Parathyroid adenoma (tissue), 2 donors: ENCODE data around the gene KBTBD4.

Source experiments
- H2AFZ ChIP-seq: fragments of 300-600 bp; sonication (generic); one replicate; pipeline ENCODE4 v1.7.0; 2017; ENCODE audit warnings: antibody characterized with exemption, mild to moderate bottlenecking
- H3K27ac ChIP-seq: fragments of 300-600 bp; sonication (generic); one replicate; pipeline ENCODE4 v1.7.0; 2017
- H3K27me3 ChIP-seq: fragments of 300-600 bp; sonication (generic); one replicate; pipeline ENCODE4 v1.7.0; 2017; ENCODE audit warnings: low read length; ENCODE audit not compliant: control insufficient read depth, insufficient read depth
- H3K36me3 ChIP-seq: fragments of 300-600 bp; sonication (generic); one replicate; pipeline ENCODE4 v1.7.0; 2017; ENCODE audit warnings: low read length; ENCODE audit not compliant: control insufficient read depth, insufficient read depth
- H3K4me1 ChIP-seq: fragments of 300-600 bp; sonication (generic); one replicate; pipeline ENCODE4 v1.7.0; 2017; ENCODE audit warnings: control low read depth
- H3K4me2 ChIP-seq: fragments of 300-600 bp; sonication (generic); one replicate; pipeline ENCODE4 v1.7.0; 2017; ENCODE audit warnings: low read length
- H3K4me3 ChIP-seq: fragments of 300-600 bp; sonication (generic); one replicate; pipeline ENCODE4 v1.7.0; 2017; ENCODE audit warnings: low read depth, low read length
- H3K79me2 ChIP-seq: fragments of 300-600 bp; sonication (generic); one replicate; pipeline ENCODE4 v1.7.0; 2017; ENCODE audit warnings: control low read depth
- H3K9ac ChIP-seq: fragments of 300-600 bp; sonication (generic); one replicate; pipeline ENCODE4 v1.7.0; 2017; ENCODE audit warnings: mild to moderate bottlenecking
- H3K9me3 ChIP-seq: fragments of 300-600 bp; sonication (generic); one replicate; pipeline ENCODE4 v1.7.0; 2017; ENCODE audit warnings: low read length; ENCODE audit not compliant: control insufficient read depth
- TF ChIP-seq, protein P1 (sequence below): fragments of 300-600 bp; sonication (generic); IDR thresholded peaks from one replicate; pipeline ENCODE4 v1.7.0; 2017; ENCODE audit warnings: antibody characterized with exemption, mild to moderate bottlenecking
- donor health status: primary hyperparathyroidism.

The KBTBD4 gene

DNA sequence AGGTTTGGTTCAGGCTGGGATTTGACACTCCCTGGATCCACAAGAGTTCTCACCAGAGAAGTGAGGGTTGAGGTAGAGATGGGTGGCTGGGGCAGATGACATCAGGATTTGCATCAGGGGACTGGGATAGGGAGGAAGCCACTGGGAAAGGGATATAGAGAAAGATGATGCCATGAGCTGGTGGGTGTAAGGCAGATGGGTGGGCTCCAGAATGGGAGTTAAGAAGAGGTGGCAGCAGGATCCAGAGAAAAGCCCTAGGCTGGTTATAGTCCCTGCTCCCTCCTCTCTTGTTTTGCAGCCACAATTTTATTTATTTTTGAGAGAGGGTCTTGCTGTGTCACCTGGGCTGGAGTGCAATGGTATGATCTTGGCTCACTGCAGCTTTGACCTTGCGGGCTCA, 17.2 kb upstream of the KBTBD4 start:
- Histone ChIP-seq H3K4me1 (peaks cover 14% of the 10 kb centered on the region), H3K36me3 (no peaks in the 10 kb centered on the region), H3K9ac (no peak overlapping the region), H3K79me2 (no peaks in the 10 kb centered on the region), H3K27ac (no peak overlapping the region), H2AFZ (no peak overlapping the region), H3K9me3 (no peaks in the 10 kb centered on the region), H3K27me3 (no peaks in the 10 kb centered on the region), H3K4me3 (no peak overlapping the region), H3K4me2 (no peak overlapping the region)
- TF ChIP-seq, protein P1, sequence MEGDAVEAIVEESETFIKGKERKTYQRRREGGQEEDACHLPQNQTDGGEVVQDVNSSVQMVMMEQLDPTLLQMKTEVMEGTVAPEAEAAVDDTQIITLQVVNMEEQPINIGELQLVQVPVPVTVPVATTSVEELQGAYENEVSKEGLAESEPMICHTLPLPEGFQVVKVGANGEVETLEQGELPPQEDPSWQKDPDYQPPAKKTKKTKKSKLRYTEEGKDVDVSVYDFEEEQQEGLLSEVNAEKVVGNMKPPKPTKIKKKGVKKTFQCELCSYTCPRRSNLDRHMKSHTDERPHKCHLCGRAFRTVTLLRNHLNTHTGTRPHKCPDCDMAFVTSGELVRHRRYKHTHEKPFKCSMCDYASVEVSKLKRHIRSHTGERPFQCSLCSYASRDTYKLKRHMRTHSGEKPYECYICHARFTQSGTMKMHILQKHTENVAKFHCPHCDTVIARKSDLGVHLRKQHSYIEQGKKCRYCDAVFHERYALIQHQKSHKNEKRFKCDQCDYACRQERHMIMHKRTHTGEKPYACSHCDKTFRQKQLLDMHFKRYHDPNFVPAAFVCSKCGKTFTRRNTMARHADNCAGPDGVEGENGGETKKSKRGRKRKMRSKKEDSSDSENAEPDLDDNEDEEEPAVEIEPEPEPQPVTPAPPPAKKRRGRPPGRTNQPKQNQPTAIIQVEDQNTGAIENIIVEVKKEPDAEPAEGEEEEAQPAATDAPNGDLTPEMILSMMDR, result no peak

DNA sequence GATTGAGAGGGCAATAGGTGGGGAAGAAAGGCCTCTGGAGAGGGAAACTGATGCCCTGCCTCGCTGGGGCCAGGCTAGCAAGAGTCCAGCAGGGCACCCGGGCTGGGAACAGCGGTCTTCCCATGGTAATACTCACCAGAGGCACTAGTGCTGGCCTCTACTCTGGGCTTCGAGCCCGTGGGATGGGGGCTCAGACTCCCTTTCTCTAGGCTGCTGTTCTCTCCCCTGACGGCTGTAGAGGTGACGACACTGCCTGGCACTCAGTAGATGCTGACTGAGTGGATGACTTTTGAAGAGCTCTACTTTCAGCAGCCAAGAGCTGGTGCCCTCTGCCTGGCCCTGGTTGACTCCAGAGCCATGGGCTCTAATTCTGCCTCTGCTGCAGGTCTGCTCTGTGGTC, 16.3 kb upstream of the KBTBD4 start:
- Histone ChIP-seq H3K4me3 (no peak overlapping the region), H3K4me1 (peaks cover 11% of the 10 kb centered on the region), H3K36me3 (no peaks in the 10 kb centered on the region), H3K4me2 (no peak overlapping the region), H3K9me3 (no peaks in the 10 kb centered on the region), H3K9ac (no peak overlapping the region), H3K79me2 (no peaks in the 10 kb centered on the region), H3K27ac (peak overlapping the region; percentile 47), H2AFZ (no peak overlapping the region), H3K27me3 (no peaks in the 10 kb centered on the region)
- TF ChIP-seq, protein P1, result no peak

DNA sequence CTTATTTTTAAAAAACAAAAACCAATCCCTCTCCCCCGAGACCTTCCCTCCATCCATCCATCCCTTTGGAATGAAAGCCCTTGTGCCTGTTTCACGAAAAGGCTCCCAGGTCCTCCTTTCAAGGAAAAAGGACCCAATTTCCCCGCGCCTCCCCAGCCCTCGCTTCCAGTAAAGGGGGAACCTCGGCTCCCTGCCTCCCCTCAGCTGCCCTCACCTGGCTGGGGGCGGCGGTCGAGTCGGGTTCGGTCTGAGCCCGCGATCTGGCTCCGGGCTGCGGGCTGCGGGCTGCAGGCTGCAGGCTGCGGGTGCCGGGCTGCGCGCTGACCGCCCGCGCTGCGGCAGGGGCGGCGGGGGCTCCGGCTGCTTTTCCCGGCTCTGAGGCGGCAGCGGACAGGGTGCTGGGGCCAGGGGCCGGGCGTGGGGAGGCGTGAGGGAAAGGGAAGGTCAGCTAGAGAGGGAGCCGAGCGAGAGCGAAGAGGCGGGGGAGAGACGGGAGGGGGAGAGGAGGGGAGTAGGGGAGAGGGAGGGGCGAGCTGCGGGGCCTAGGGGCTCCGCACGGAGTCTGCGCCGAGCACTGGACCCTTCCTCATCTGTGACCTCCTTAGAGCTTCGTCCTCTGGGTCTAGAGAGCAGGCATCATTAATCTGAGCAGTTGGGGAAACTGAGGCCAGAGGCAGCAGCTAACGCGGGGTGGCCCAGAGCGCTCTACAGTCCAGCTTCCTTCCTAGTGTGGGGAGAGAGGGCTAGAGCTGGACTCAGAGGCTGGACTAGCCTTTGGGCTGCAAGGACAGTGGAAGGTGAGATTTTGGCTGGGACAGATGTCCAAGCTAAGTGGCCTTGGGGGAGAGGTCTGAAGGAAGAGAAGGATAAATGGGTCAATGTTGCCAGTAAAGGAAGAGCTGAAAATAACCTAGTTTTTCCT, 15.4 kb upstream of the KBTBD4 start, which contains the start of gene C1QTNF4:
Gene C1QTNF4 (minus strand): TSS at position 478 of the 922 bp plus-strand sequence. CDS start 3,601 bp downstream, outside the sequence.
- Histone ChIP-seq H3K27me3 (no peaks in the 10 kb centered on the region), H3K4me1 (peaks cover 4% of the 10 kb centered on the region), H2AFZ (peak within 1 kb of the TSS; percentile 50), H3K9ac (no peak within 1 kb of the TSS), H3K4me3 (peak within 1 kb of the TSS; percentile 34), H3K9me3 (no peaks in the 10 kb centered on the region), H3K79me2 (no peaks in the 10 kb centered on the region), H3K4me2 (peak within 1 kb of the TSS; percentile 72), H3K27ac (peak within 1 kb of the TSS; percentile 51), H3K36me3 (no peaks in the 10 kb centered on the region)
- TF ChIP-seq, protein P1, result no peak

DNA sequence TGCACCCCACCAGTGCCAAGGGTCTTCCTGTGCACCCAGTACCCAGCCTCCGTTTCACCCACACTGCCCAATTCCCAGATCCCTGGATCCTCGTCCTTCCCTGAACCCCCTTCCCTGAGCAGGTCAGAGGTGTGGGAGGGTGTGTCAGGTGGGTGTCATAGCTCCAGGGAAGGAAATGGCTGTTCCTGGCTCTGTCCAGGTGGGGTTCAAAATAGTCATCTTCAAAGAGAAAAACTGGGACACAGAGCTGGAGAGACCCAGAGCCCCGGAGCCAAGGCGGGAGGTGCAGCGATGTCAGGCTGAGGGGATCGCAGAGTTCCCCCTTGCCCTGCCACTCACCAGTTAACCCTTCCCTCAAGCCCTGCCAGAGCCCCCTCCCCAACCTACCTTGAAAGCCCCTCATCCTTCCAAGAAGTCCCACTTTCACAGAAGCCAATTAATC, 14.7 kb upstream of the KBTBD4 start:
- TF ChIP-seq, protein P1, result no peak
- Histone ChIP-seq H3K4me3 (peak overlapping the region; percentile 34), H3K27ac (peak overlapping the region; percentile 51), H3K9ac (no peak overlapping the region), H3K4me1 (peaks cover 4% of the 10 kb centered on the region), H3K36me3 (no peaks in the 10 kb centered on the region), H2AFZ (peak overlapping the region; percentile 50), H3K9me3 (no peaks in the 10 kb centered on the region), H3K79me2 (no peaks in the 10 kb centered on the region), H3K4me2 (peak overlapping the region; percentile 72), H3K27me3 (no peaks in the 10 kb centered on the region)
